HEK293 (cell line): ENCODE results near the gene FBXL15.

Source experiments
- GLI2 ChIP-seq: fragments of 450-650 bp; formaldehyde crosslinking; IDR thresholded peaks from 2 replicates; pipeline ENCODE4; 2017; ENCODE audit warnings: missing biosample characterization, missing genetic modification characterization, low read depth, borderline replicate concordance
- HOXC10 ChIP-seq: sonication (generic); formaldehyde crosslinking; IDR thresholded peaks from 2 replicates; pipeline ENCODE4 v1.8.1; 2023; ENCODE audit warnings: mild to moderate bottlenecking, missing genetic modification reagents
- INSM2 ChIP-seq: fragments of 450-650 bp; formaldehyde crosslinking; IDR thresholded peaks from 2 replicates; pipeline ENCODE4 v1.5.1; 2016; ENCODE audit warnings: missing biosample characterization, missing genetic modification characterization
- PRDM6 ChIP-seq: fragments of 450-650 bp; formaldehyde crosslinking; IDR thresholded peaks from 2 replicates; pipeline ENCODE4 v1.5.1; 2017; ENCODE audit warnings: missing biosample characterization, missing genetic modification characterization
- SP2 ChIP-seq: fragments of 450-650 bp; formaldehyde crosslinking; IDR thresholded peaks from 2 replicates; pipeline ENCODE4 v1.5.1; 2016; ENCODE audit warnings: missing biosample characterization, missing genetic modification characterization
- YY2 ChIP-seq: fragments of 450-650 bp; formaldehyde crosslinking; IDR thresholded peaks from 2 replicates; pipeline ENCODE4 v1.5.1; 2016; ENCODE audit warnings: missing biosample characterization, missing genetic modification characterization
- ZFP3 ChIP-seq: fragments of 450-650 bp; formaldehyde crosslinking; IDR thresholded peaks from 2 replicates; pipeline ENCODE4 v1.5.1; 2016; ENCODE audit warnings: low read depth, missing biosample characterization, missing genetic modification characterization
- ZFP69B ChIP-seq: fragments of 450-650 bp; formaldehyde crosslinking; IDR thresholded peaks from 2 replicates; pipeline ENCODE4 v1.5.1; 2016; ENCODE audit warnings: missing biosample characterization, missing genetic modification characterization
- ZNF132 ChIP-seq: fragments of 450-650 bp; formaldehyde crosslinking; IDR thresholded peaks from 2 replicates; pipeline ENCODE4 v1.5.1; 2017; ENCODE audit warnings: missing biosample characterization, missing genetic modification characterization, borderline replicate concordance
- ZNF362 ChIP-seq: fragments of 450-650 bp; formaldehyde crosslinking; IDR thresholded peaks from 2 replicates; pipeline ENCODE4 v1.5.1; 2016; ENCODE audit warnings: missing biosample characterization, missing genetic modification characterization
- ZNF433 ChIP-seq: fragments of 450-650 bp; formaldehyde crosslinking; IDR thresholded peaks from 2 replicates; pipeline ENCODE4 v1.5.1; 2016; ENCODE audit warnings: missing biosample characterization, missing genetic modification characterization, low read depth
- ZNF488 ChIP-seq: fragments of 450-650 bp; formaldehyde crosslinking; IDR thresholded peaks from 2 replicates; pipeline ENCODE4 v1.5.1; 2016; ENCODE audit warnings: missing biosample characterization, missing genetic modification characterization
- ZNF514 ChIP-seq: fragments of 450-650 bp; formaldehyde crosslinking; IDR thresholded peaks from 2 replicates; pipeline ENCODE4 v1.5.1; 2016; ENCODE audit warnings: missing biosample characterization, missing genetic modification characterization
- ZNF518A ChIP-seq: fragments of 450-650 bp; formaldehyde crosslinking; conservative IDR thresholded peaks from 2 replicates; pipeline ENCODE4 v1.5.1; 2016; ENCODE audit warnings: low read depth, missing biosample characterization, missing genetic modification characterization
- ZNF521 ChIP-seq: fragments of 450-650 bp; formaldehyde crosslinking; IDR thresholded peaks from 2 replicates; pipeline ENCODE4 v1.5.1; 2017; ENCODE audit warnings: missing biosample characterization, mild to moderate bottlenecking, missing genetic modification characterization
- ZNF561 ChIP-seq: fragments of 450-650 bp; IDR thresholded peaks from 2 replicates; pipeline ENCODE4 v1.5.1; 2018; ENCODE audit warnings: missing biosample characterization, missing genetic modification characterization, borderline replicate concordance
- ZNF626 ChIP-seq: fragments of 450-650 bp; sonication (Bioruptor Pico); formaldehyde crosslinking; IDR thresholded peaks from 2 replicates; pipeline ENCODE4 v1.5.1; 2018; ENCODE audit warnings: missing biosample characterization, missing genetic modification characterization, inconsistent platforms
- ZNF664 ChIP-seq: fragments of 450-650 bp; formaldehyde crosslinking; IDR thresholded peaks from 2 replicates; pipeline ENCODE4 v1.5.1; 2016; ENCODE audit warnings: missing biosample characterization, missing genetic modification characterization
- ZNF777 ChIP-seq: fragments of 450-650 bp; formaldehyde crosslinking; IDR thresholded peaks from 2 replicates; pipeline ENCODE4 v1.5.1; 2017; ENCODE audit warnings: missing biosample characterization, missing genetic modification characterization, borderline replicate concordance
- ZNF792 ChIP-seq: fragments of 450-650 bp; formaldehyde crosslinking; IDR thresholded peaks from 2 replicates; pipeline ENCODE4 v1.5.1; 2016; ENCODE audit warnings: missing biosample characterization, missing genetic modification characterization
- ZSCAN16 ChIP-seq: fragments of 450-650 bp; formaldehyde crosslinking; IDR thresholded peaks from 2 replicates; pipeline ENCODE4 v1.5.1; 2016; ENCODE audit warnings: missing biosample characterization, missing genetic modification characterization
- ZSCAN18 ChIP-seq: fragments of 450-650 bp; formaldehyde crosslinking; IDR thresholded peaks from 2 replicates; pipeline ENCODE4 v1.5.1; 2016; ENCODE audit warnings: missing biosample characterization, missing genetic modification characterization
- TF ChIP-seq, protein P1 (sequence below): fragments of 450-650 bp; formaldehyde crosslinking; IDR thresholded peaks from 2 replicates; pipeline ENCODE4 v1.5.1; 2016; ENCODE audit warnings: missing biosample characterization, missing genetic modification characterization
- TF ChIP-seq, protein P2 (sequence below): fragments of 450-650 bp; formaldehyde crosslinking; IDR thresholded peaks from 2 replicates; pipeline ENCODE4 v1.5.1; 2016; ENCODE audit warnings: missing biosample characterization, missing genetic modification characterization

Gene FBXL15

GRCh38 chr10:102394801-102395399 lies 25.7 kb upstream of the FBXL15 start (continued):
- no peak for TF ChIP-seq ZNF488 (tag by site-specific recombination)
- no peak for TF ChIP-seq ZSCAN18
- no peak for TF ChIP-seq SP2 (tag by site-specific recombination)
- TF ChIP-seq ZNF626 = no peak
- no peak for TF ChIP-seq GLI2 (tag by site-specific recombination)
- TF ChIP-seq ZNF792 (tag by site-specific recombination) = 0 out of 2 replicates have a peak, but pooled peaks have one; percentile 50
- TF ChIP-seq ZSCAN16 (tag by site-specific recombination) = no peak
- TF ChIP-seq HOXC10 = no peak
- TF ChIP-seq ZNF561 (tag by site-specific recombination) = peak; percentile 51; the same call in 1 of the 2 replicates
- no peak for TF ChIP-seq INSM2 (tag by site-specific recombination)
- TF ChIP-seq, protein P1, sequence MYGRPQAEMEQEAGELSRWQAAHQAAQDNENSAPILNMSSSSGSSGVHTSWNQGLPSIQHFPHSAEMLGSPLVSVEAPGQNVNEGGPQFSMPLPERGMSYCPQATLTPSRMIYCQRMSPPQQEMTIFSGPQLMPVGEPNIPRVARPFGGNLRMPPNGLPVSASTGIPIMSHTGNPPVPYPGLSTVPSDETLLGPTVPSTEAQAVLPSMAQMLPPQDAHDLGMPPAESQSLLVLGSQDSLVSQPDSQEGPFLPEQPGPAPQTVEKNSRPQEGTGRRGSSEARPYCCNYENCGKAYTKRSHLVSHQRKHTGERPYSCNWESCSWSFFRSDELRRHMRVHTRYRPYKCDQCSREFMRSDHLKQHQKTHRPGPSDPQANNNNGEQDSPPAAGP (tag by site-specific recombination) = 0 out of 2 replicates have a peak, but pooled peaks have one; percentile 9
- TF ChIP-seq ZNF521 (tag by site-specific recombination) = no peak
- TF ChIP-seq ZNF362 (tag by site-specific recombination) = no peak
- TF ChIP-seq ZNF664 (tag by site-specific recombination) = no peak
- TF ChIP-seq ZNF518A (tag by site-specific recombination) = no peak
- TF ChIP-seq, protein P2, sequence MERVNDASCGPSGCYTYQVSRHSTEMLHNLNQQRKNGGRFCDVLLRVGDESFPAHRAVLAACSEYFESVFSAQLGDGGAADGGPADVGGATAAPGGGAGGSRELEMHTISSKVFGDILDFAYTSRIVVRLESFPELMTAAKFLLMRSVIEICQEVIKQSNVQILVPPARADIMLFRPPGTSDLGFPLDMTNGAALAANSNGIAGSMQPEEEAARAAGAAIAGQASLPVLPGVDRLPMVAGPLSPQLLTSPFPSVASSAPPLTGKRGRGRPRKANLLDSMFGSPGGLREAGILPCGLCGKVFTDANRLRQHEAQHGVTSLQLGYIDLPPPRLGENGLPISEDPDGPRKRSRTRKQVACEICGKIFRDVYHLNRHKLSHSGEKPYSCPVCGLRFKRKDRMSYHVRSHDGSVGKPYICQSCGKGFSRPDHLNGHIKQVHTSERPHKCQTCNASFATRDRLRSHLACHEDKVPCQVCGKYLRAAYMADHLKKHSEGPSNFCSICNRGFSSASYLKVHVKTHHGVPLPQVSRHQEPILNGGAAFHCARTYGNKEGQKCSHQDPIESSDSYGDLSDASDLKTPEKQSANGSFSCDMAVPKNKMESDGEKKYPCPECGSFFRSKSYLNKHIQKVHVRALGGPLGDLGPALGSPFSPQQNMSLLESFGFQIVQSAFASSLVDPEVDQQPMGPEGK (tag by site-specific recombination) = no peak
- no peak for TF ChIP-seq ZFP3 (tag by site-specific recombination)
- no peak for TF ChIP-seq PRDM6 (tag by site-specific recombination)
- 0 out of 2 replicates have a peak, but pooled peaks have one; percentile 8 for TF ChIP-seq ZFP69B
- TF ChIP-seq ZNF514 (tag by site-specific recombination) = no peak
- TF ChIP-seq ZNF777 (tag by site-specific recombination) = peak; percentile 85; the same call in 1 of the 2 replicates
- TF ChIP-seq ZNF433 (tag by site-specific recombination) = no peak
- TF ChIP-seq ZNF132 (tag by site-specific recombination) = no peak
- TF ChIP-seq YY2 (tag by site-specific recombination) = no peak
